ENCODE results near the gene TNFRSF8.

DNA sequence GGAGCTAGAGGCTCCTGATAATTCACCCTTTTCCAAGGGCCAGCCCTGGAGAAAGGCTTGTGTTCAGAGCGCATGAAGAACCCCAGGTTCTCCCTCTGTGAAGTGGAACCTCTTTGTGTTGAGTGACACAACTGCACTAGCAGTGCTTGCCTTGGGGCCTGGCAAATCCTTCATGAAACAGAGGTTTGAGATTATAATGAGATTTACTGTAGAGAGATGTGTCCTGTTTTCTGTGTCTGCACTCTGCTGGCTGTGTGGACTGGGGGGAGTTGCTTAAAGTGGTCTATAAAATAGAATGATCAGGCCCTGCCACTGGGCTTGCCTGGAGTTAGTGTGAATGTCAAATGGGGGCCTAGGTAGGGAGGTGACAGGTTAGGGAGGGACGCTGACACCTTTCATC, 92.2 kb downstream of the TNFRSF8 start:
- TF ChIP-seq HES2 (IDR thresholded peaks at IDR 0.05) (no peak), CTCF (IDR thresholded peaks at IDR 0.05) (no peak), POLR2A (IDR thresholded peaks at IDR 0.05; ENCODE audit: low read length) (no peak), RFX5 (IDR thresholded peaks at IDR 0.05) (no peak), MAX (IDR thresholded peaks at IDR 0.05) (no peak), GATA3 (IDR thresholded peaks at IDR 0.05; ENCODE audit: borderline replicate concordance) (no peak)

All from A549 (cell line).